NCI-H1417 treated with DMSO at 0.1 percent for 48 hours (cell line): ENCODE measurements around the gene ORM1.
"Not testable (repeated sequence)": the region's sequence is repeated elsewhere in the genome, so short reads cannot be mapped to it uniquely, and the experiment has no call there.

Experiments
- DNase-seq: peaks from one replicate; lab custom pipeline; 2025; lab: John Stamatoyannopoulos, UW

The ORM1 gene

DNA sequence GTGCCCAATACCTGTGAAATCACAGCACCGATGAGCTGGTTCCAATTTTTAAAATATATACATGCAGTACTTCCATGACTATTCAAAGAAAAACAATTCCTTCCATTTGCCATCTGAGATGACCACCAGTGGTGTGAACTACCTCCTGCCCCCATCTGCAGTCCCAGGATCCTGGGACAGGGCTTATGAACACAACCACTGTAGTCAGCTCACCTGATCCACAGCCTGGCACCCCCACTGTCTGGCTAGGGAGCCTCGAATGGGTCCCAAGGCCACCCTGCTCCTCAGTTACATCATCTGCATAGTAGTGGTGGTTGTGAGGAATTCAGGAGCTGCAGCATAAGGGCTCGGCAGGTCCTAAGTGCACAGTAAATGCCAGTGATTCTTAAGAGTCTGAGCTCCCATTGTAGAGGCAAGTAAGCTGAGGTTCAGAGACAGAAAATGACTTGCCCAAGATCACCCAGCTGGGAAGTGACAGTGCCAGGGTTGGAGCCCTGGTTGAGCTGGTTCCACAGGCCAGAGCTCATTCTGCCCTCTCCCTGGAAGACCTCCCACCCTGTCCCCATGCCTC lies 2.9 kb downstream of the ORM1 start:
- DNase-seq = not testable (repeated sequence)

DNA sequence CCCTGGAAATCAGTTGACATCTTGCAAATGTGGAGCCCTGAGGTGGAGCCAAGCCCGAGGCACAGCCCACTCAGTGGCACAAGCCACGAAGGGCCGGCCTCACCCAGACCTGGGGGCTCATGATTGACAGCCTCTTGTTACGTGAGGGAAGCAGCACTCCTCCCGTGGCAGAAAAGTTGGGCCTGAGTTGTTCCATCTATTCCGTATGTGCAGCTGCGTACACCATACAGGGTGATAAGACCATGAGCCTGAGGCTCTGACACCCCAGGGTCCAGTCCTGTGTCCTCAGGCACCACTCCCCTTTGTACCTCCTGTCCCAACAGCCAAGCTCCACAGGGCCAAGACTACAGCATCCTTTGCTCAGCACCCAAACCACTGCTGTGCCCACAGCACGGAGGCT lies 4.9 kb downstream of the ORM1 start:
- DNase-seq = no peak

DNA sequence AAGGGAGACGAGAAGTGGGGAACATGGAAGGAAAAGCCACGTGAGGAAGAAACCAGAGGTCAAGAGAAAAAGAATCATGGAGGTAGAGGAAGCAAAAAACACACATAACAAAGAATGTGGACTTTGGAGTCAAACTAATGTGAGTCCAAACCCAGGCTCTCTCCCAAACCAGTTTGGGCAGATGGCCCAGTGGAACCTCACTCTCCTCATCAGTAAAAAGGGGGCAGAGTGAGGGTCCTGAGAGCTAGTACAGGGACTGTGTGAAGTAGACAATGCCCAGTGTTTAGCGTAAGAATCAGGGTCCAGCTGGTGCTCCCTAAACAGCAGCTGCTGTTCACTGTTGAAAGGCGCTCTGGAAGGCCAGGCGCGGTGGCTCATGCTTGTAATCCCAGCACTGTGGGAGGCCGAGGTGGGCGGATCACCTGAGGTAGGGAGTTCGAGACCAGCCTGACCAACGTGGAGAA lies 5.5 kb downstream of the ORM1 start:
- DNase-seq = not testable (repeated sequence)

DNA sequence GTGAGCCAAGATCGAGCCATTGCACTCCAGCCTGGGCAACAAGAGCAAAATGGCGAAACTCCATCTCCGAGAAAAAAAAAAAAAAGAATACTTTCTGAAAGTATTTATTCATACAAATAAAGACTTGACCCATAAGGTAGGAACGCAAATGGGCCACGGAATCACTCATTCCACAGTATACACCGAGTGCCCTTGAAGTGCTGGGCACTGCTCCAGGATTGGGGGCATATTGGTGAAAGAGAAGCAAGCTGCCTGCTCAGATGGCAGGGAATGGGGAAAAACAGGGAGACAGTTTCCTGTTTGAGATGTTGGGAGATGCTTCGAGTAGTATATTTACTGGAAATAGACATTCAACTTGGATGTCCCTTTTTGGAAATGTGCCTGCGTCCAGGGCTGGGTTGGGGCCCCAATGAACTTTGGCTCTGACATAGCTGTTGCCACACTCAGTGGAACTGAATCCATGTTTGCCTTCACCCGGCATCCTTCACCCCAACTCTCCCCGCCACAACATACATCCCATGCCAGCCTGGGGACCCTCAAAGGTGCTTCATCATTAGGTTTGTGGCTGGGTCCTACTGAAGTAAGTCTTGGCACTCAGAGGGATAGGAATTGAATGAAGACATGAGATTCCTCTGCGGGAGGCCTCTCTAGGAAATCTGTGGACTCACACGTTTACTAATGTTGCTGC lies 6.2 kb downstream of the ORM1 start:
- DNase-seq = not testable (repeated sequence)

DNA sequence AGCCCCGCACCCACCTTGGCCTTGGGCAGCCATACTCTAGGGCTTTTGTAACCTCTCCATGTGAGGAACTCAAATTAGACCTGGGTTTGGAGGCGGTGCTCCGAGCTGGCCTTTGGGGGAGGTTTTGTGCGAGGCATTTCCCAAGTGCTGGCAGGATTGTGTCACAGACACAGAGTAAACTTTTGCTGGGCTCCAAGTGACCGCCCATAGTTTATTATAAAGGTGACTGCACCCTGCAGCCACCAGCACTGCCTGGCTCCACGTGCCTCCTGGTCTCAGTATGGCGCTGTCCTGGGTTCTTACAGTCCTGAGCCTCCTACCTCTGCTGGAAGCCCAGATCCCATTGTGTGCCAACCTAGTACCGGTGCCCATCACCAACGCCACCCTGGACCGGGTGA lies 6.7 kb downstream of the ORM1 start, which contains the start of gene ORM2:
TSS of gene ORM2 (plus strand) at position 245 of the 398 bp plus-strand sequence. CDS start at position 281, 36 bp downstream.
- DNase-seq = not testable (repeated sequence)

DNA sequence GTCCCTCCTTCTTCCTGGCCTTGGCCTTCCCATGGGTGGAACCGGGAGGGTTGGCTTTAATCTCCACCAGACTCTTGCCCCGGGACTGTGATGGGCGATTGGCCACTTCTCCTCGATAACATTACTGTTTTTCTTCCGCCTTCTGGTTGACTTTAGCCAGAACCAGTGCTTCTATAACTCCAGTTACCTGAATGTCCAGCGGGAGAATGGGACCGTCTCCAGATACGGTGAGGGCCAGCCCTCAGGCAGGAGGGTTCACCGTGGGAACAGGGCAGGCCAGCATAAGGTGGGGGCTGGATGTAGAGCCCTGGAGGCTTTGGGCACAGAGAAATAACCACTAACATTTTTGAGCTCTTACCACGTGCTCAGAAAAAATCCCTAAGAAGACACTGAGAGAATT lies 7.7 kb downstream of the ORM1 start:
- no peak for DNase-seq

DNA sequence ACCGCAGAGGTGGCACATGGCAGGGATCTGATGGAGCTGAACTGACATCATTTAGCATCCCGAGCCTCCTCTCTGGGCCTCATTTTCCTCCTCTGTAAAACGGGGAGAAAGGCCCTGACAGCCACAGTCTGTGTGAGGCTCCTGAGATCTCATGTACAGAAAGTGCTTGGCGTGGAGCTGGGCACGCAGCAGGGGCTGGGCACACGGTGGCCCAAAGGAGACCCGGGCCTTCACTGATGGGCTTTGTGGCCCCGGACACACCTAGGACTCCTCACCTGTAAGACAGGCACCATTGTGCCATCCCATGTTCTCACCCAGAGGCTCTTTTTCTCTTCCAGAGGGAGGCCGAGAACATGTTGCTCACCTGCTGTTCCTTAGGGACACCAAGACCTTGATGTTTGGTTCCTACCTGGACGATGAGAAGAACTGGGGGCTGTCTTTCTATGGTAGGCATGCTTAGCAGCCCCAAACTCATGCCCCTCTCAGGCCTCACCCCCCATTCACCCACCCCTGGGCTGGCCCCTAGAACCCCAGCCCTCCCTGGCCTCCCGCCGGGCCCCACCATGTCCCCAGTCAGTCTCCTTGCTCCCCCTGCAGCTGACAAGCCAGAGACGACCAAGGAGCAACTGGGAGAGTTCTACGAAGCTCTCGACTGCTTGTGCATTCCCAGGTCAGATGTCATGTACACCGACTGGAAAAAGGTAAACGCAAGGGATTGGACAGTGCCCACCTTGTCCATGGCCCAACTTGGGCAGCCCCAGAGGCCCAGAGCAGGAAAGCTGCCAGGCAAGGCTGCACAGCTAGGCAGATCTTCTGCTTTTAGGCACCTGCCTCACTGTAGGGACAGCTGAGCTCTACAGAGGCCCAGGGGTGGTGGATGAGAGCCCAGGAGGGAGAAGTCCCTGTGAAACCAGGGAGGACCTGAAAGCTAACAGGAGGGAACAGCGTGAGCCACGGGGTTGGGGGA lies 8.6 kb downstream of the ORM1 start:
- not testable (repeated sequence) for DNase-seq

DNA sequence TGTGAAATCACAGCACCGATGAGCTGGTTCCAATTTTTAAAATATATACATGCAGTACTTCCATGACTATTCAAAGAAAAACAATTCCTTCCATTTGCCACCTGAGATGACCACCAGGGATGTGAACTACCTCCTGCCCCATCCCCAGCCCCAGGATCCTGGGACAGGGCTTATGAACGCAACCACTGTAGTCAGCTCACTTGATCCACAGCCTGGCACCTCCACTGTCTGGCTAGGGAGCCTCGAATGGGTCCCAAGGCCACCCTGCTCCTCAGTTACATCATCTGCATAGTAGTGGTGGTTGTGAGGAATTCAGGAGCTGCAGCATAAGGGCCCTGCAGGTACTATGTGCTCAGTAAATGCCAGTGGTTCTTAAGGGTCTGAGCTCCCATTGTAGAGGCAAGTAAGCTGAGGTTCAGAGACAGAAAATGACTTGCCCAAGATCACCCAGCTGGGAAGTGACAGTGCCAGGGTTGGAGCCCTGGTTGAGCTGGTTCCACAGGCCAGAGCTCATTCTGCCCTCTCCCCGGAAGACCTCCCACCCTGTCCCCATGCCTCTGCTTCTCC lies 9.7 kb downstream of the ORM1 start:
- not testable (repeated sequence) for DNase-seq

DNA sequence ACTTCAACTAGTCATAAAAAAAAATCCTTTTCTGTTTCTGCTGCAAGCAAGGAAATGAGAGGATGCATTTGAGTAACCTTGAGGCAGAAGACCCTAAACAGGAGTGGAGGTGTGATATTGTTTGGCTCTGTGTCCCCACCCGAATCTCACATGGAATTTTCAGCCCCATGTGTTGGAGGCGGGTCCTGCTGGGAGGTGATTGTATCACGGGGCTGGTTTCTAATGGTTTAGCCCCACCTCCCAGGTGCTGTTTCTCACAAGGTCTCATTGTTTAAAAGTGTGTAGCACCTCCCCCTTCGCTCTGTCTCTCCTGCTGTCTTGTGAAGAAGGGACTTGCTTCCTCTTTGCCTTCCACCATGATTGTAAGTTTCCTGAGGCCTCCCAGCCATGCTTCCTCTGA lies 10.8 kb downstream of the ORM1 start:
- DNase-seq = not testable (repeated sequence)

DNA sequence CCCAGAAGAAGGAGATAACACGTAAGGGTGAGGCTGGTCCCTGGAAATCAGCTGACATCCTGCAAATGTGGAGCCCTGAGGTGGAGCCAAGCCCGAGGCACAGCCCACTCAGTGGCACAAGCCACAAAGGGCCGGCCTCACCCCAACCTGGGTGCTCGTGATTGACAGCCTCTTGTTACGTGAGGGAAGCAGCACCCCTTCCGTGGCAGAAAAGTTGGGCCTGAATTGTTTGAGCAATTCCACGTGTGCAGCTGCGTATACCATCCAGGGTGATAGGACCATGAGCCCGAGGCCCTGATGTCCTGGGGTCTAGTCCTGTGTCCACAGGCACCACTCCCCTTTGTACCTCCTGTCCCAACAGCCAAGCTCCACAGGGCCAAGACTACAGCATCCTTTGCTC lies 11.6 kb downstream of the ORM1 start:
- no peak for DNase-seq

DNA sequence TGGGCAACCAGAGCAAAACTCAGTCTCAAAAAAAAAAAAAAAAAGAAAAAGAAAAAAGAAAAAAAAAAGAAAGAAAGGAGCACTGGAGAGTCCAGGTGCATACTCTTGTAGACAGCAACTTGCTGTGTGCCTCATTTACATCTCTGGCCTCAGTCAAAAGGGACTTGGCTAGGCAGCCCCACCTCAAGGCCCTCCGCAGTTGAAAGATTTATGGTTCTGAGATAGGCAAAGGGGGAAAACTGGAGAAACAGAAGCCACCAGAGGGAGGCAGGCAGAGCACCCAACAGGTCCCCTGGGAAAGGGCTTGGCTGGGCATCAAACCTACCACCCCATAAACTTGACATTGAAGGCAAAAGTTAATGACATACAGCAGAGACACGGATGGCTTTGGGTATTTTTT lies 12.8 kb downstream of the ORM1 start:
- no peak for DNase-seq

DNA sequence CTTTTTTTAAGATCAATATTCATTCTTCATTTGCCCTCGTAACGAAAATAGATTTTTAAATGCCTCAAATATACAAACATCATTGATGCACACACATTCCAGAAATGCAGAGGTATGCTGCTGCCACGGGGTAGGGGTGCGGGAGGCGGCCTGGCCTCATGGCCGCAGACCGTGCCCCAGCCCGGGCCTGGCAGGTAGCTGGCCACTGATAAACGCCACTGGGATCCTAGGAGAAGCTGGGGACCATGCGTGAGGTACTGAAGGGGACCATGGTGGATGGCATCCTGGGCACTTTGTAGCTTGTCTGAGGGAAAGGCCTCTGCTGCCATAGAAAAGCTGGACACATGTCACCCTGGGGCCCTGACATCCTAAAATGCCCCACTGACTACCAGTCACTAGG lies 13.3 kb downstream of the ORM1 start:
- DNase-seq = no peak

DNA sequence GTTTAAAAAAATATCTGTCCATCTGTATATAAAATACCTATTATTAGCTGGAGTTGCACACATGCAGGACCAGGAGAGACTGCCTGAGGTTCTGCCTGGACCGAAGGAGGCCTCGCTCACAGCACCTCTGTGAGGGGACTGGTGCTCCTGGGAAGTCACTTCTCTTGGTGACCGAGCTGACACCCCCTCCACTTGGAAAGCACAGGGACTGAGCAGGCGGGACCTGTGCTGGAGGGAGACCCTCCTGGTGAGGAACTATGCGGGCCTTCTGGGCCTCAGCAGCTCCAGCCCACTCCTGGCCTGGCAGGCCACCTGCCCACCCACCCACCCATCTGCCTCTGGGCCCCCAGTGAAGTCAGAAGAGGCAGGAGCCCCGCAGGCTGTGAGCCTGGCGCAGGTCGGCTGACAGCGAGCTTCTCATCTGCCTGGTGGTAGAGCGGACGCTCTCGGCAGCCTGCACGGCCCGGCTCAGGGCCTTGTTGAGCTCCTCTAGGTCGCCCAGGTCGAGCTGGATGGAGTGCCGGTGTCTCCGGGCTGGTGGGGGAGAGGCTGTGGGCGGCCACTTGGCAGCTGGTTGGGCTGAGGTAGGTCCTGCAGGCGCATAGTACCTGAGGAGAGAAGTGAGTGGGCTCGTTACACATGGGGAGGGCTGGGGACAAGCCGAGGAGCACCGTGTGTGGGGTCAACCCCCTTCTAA lies 13.9 kb downstream of the ORM1 start:
- no peak for DNase-seq

DNA sequence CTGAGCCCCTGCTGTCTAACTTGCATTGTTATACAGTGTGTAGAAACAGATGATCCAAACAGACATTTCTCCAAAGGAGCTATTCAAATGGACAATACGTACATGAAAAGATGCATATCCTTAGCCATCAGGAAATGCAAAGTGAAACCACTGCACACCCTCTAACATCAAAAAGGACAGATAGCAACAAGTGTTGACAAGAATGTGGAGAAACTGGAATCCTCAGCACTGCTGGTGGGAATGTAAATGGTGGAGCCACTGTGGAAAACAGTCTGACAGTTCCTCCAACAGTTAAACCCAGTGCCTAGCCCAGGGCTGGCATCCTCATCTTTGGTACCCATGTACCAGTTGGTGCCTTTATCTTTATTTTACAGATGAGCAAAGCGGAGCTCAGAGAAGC lies 15.3 kb downstream of the ORM1 start:
- no peak for DNase-seq

DNA sequence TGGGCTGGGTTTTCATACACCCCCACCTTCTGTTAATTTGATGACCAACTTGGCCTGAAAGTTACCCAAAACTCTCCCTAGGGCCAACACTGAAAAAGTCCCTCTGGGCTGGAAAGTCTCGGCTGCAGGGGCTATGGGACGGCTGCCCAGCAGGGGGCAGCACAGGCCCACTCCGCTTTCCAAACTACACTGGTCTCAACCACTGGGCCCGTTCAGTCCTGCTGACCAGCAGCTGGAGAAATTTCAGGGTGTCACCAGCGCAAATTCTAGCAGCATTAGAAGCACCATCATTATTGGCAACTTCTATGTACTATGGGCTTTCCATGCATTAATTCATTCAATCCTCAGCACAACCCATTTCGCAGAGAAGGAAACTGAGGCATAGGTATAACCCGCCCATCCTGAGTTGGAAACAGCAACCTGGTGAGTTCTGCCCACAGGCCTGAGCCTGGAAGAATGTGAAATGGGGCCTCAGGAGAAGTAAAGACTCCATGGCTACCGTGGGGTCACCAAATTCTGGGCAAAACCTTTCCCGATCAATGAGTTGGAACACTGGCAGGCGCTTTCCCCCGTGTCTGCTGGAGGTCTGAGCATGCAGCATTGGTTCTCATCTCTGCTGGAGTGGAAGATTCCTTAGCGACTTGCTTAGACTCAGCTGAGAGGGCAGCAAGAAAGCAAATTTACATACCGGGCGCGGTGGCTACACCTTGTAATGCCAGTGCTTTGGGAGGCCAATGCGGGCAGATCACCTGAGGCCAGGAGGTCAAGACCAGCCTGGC lies 16.4 kb downstream of the ORM1 start:
- no peak for DNase-seq

DNA sequence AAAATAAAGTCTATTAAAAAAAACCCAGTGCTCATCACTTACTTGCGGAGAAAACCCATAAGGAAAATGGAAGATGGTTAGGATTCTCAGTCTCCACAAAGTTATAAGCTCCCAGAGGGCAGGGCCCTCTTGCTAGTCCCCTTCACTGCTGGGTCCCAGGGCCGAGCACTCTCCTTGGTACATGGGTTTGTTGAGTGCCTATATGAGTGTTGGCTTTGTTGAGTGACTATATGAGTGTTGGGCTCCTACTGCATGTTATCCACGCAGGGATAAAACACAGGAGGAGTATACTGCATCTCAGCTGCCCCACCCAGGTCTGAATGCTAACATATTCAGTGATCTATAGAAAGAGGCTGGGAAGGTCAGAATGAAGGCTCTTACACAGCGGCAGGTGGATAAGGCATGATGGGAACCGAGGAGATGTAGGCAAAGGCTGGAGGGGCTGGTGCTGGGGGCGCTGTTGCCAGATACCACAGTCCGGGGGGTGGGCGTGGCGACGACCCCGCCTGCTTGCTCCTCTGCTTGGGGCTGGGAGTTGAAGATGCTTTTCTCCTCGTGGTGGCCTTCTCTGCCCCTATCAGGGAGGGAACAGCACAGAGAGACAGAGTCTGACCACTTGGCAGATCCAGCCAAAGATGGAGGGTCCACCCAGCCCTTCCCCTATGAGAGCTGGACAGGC lies 18.4 kb downstream of the ORM1 start:
- DNase-seq = no peak

DNA sequence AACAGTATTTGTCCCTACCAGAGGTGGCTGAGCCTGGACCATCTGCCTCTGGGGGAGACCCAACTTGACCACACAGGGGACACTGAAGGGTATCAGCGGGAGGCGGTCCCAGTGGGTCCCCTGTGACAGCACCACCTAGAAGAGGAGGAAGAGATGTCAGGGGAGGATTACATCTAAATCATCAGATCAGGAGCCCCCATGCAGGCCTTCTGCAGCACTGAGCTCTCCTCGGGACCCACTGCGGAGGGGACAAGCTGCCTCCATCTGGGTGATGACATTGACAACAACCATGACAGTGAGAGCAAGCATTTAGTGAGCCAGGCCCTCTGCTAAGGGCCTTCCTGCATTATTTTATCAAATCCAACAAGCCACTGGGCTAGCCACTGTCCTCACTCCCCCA lies 19.1 kb downstream of the ORM1 start:
- no peak for DNase-seq

DNA sequence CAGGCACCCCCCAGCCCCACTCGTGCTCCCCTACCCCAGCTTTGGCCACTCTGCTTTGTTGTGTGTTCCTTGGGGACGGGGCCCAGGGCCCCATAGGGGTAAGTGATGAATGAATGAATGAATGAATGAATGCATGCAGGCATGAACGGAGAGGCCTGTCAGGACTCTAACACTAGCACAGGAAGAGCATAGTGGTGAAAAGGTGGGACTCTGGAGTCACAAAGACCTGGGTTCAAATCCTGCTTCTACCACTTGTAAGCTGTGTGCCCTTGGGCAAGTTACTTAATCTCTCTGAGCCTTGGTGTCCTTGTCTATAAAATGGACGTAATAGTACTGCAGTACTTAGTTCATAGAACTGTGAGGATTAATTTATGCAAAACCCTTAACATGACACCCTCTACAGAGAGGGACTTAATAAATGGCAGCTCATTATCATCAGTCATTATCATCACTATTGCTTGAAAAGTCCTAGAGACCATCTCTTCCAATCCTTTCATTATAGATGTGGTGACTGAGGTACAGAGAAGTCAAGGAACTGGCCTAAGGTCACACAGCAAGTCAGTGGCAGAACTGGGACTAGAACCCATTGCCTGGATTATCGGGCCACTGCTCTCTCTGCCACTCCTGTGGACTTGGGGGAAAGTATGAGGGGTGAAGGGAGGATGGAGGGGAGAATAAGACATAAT lies 20.0 kb downstream of the ORM1 start:
- no peak for DNase-seq

DNA sequence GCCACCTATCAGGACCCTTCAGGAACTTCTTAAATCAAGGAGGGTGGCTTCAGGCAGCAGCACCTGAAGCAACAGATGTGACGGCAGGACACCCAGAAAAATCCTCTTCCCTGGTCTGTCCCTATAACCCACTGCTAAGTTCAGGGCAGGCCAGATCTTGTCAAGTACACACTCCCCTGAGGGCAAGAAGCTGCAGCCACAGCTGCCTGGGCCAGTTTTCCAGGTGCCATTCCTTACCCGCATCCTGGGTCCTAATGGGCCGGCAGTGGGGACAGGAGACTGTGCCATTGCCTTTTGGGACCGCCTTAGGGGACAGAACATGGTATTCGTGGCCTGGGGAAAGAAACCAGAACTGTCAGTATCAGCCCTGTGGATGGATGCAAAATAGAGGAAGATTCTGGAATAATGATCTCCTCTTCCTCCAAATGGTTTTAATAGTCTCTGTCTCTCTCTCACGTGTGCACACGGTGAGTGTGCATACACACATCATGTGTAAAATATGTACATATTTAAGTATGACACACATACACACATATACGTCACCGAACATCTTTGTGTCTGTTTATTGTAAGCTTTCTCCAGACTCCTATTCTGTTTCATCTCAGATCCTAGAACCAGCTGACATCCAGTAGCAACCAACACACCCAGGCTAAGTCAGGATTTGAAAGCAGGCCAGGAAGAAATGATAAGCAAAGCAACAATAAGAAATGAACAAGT lies 20.7 kb downstream of the ORM1 start:
- no peak for DNase-seq
